Neural progenitor cell (in vitro differentiated cells): Measurements from ENCODE around the gene TEAD3. TPM values are rescaled to one million over a fixed set of nuclear protein-coding genes. Genes with fewer than 3 reads are reported as not detected.

Experiments
- DNase-seq: peaks from one replicate; pipeline ENCODE4 v3.0.0-alpha.2; 2016; ENCODE audit warnings: low spot score
- H2AFZ ChIP-seq: fragments of 200-600 bp; sonication (generic); replicated peaks from 2 replicates; pipeline ENCODE4 v1.6.1; 2016; ENCODE audit warnings: antibody characterized with exemption
- H3F3A ChIP-seq: fragments of 200-600 bp; sonication (generic); 2 replicates; pipeline ENCODE4 v1.6.1; 2016; ENCODE audit warnings: antibody characterized with exemption, low read depth
- H3K27ac ChIP-seq: fragments of 200-600 bp; sonication (generic); 2 replicates; pipeline ENCODE4 v1.5.1; 2016; ENCODE audit warnings: mild to moderate bottlenecking
- H3K27me3 ChIP-seq: fragments of 200-600 bp; sonication (generic); 2 replicates; pipeline ENCODE4 v1.6.1; 2016; ENCODE audit warnings: mild to moderate bottlenecking, moderate library complexity
- H3K36me3 ChIP-seq: fragments of 200-600 bp; sonication (generic); 2 replicates; pipeline ENCODE4 v1.5.1; 2016
- H3K4me1 ChIP-seq: fragments of 200-600 bp; sonication (generic); 2 replicates; pipeline ENCODE4 v1.6.1; 2016; ENCODE audit warnings: mixed run types
- H3K4me2 ChIP-seq: fragments of 200-600 bp; sonication (generic); 2 replicates; pipeline ENCODE4 v1.6.1; 2016
- H3K4me3 ChIP-seq: fragments of 200-600 bp; sonication (generic); 2 replicates; pipeline ENCODE4 v1.5.1; 2016
- H3K79me2 ChIP-seq: fragments of 200-600 bp; sonication (generic); 2 replicates; pipeline ENCODE4 v1.6.1; 2016; ENCODE audit warnings: low read depth
- H3K9ac ChIP-seq: fragments of 200-600 bp; sonication (generic); 2 replicates; pipeline ENCODE4 v1.6.1; 2016
- H3K9me3 ChIP-seq: fragments of 200-600 bp; sonication (generic); 2 replicates; pipeline ENCODE4 v1.5.1; 2016; ENCODE audit warnings: low read depth
- H4K20me1 ChIP-seq: fragments of 200-600 bp; sonication (generic); 2 replicates; pipeline ENCODE4 v1.6.1; 2016; ENCODE audit warnings: low read depth
- H3K27ac Mint-ChIP-seq: 3 replicates; pipeline ENCODE4 v1.8.0; 2021; ENCODE audit warnings: mixed read lengths
- H3K27me3 Mint-ChIP-seq: 2 replicates; pipeline ENCODE4 v1.8.0; 2022; ENCODE audit warnings: low read depth, mild to moderate bottlenecking, inconsistent platforms, moderate library complexity, mixed read lengths; ENCODE audit not compliant: insufficient read depth
- H3K36me3 Mint-ChIP-seq: 3 replicates; pipeline ENCODE4 v1.8.0; 2021; ENCODE audit warnings: mixed read lengths
- H3K4me1 Mint-ChIP-seq: 3 replicates; pipeline ENCODE4 v1.8.0; 2021; ENCODE audit warnings: mixed read lengths
- H3K4me3 Mint-ChIP-seq: 3 replicates; pipeline ENCODE4 v1.8.0; 2021; ENCODE audit warnings: mild to moderate bottlenecking, moderate library complexity, mixed read lengths
- H3K9me3 Mint-ChIP-seq: 3 replicates; pipeline ENCODE4 v1.8.0; 2020; ENCODE audit warnings: mixed read lengths
- EZH2 ChIP-seq: fragments of 200-600 bp; sonication (generic); IDR thresholded peaks from 2 replicates; pipeline ENCODE4 v1.6.1; 2017; ENCODE audit warnings: antibody characterized with exemption, mild to moderate bottlenecking, moderate library complexity
- EZH2phosphoT487 ChIP-seq: fragments of 200-600 bp; sonication (generic); IDR thresholded peaks from 2 replicates; pipeline ENCODE4 v1.6.1; 2017; ENCODE audit warnings: antibody characterized with exemption
- total RNA-seq: library from RNA; depleted of rRNA; stranded (reverse); fragments of >200 nt; gene quantifications from 2 replicates; pipeline ENCODE4 v1.2.3, GENCODE V29; 2015; ENCODE audit warnings: low replicate concordance
- TF ChIP-seq, protein P1 (sequence below): fragments of 200-600 bp; sonication (generic); IDR thresholded peaks from 2 replicates; pipeline ENCODE4 v1.5.1; 2017; ENCODE audit warnings: antibody characterized with exemption, mild to moderate bottlenecking

Gene TEAD3
- total RNA-seq, 1 donor from 2014 or later, result 9.7 TPM

- H3K79me2 ChIP-seq, result peaks cover 48% of the 10 kb centered on the region
Observed at GRCh38 chr6:35489066-35489465, 7.8 kb downstream of the TEAD3 start.

DNA sequence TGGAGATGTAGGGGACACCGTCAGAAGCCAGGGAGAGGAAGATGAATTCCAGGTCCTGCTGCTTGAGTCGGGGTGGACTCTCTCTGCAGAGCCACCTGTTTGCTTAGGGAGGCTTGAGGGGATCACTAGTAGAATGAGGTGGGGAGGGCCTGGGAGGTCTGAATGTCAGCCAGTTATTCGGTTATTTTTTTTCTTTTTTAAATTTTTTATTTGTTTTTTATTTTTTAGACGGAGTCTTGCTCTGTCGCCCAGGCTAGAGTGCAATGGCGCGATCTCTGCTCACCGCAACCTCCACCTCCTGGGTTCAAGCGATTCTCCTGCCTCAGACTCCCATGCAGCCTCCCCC is 8.4 kb downstream of the TEAD3 start:
- DNase-seq, result no peak
- Histone ChIP-seq H3K9ac (no peak overlapping the region), H3K4me3 (no peak overlapping the region), H3K27me3 (no peaks in the 10 kb centered on the region), H3K36me3 (no peaks in the 10 kb centered on the region), H3F3A (peaks cover 26% of the 10 kb centered on the region), H3K4me1 (peaks cover 71% of the 10 kb centered on the region), H3K9me3 (no peaks in the 10 kb centered on the region), H3K79me2 (peaks cover 43% of the 10 kb centered on the region), H3K27ac (no peak overlapping the region), H4K20me1 (peaks cover 54% of the 10 kb centered on the region), H3K4me2 (no peak overlapping the region), H2AFZ (no peak overlapping the region)
- Mint-ChIP-seq H3K27ac (no peak overlapping the region), H3K27me3 (peaks cover 8% of the 10 kb centered on the region), H3K9me3 (no peaks in the 10 kb centered on the region), H3K4me1 (peaks cover 54% of the 10 kb centered on the region), H3K4me3 (no peak overlapping the region), H3K36me3 (no peaks in the 10 kb centered on the region)
- TF ChIP-seq, protein P1, sequence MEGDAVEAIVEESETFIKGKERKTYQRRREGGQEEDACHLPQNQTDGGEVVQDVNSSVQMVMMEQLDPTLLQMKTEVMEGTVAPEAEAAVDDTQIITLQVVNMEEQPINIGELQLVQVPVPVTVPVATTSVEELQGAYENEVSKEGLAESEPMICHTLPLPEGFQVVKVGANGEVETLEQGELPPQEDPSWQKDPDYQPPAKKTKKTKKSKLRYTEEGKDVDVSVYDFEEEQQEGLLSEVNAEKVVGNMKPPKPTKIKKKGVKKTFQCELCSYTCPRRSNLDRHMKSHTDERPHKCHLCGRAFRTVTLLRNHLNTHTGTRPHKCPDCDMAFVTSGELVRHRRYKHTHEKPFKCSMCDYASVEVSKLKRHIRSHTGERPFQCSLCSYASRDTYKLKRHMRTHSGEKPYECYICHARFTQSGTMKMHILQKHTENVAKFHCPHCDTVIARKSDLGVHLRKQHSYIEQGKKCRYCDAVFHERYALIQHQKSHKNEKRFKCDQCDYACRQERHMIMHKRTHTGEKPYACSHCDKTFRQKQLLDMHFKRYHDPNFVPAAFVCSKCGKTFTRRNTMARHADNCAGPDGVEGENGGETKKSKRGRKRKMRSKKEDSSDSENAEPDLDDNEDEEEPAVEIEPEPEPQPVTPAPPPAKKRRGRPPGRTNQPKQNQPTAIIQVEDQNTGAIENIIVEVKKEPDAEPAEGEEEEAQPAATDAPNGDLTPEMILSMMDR, result no peak
- TF ChIP-seq EZH2phosphoT487, result no peak
- no peak for TF ChIP-seq EZH2

More at GRCh38 chr6:35489066-35489465, 7.8 kb downstream of the TEAD3 start:
- peaks cover 8% of the 10 kb centered on the region for H3K27me3 Mint-ChIP-seq
- TF ChIP-seq EZH2 (no peak), EZH2phosphoT487 (no peak)
- TF ChIP-seq, protein P1, result no peak
- Histone ChIP-seq H3K9ac (no peak overlapping the region), H4K20me1 (peaks cover 59% of the 10 kb centered on the region), H3K4me3 (no peak overlapping the region), H3K4me2 (no peak overlapping the region), H3K36me3 (no peaks in the 10 kb centered on the region), H3K27ac (no peak overlapping the region), H2AFZ (no peak overlapping the region), H3K4me1 (peaks cover 75% of the 10 kb centered on the region), H3F3A (peaks cover 26% of the 10 kb centered on the region), H3K9me3 (no peaks in the 10 kb centered on the region), H3K27me3 (no peaks in the 10 kb centered on the region)
- H3K27ac Mint-ChIP-seq, result no peak overlapping the region
- no peaks in the 10 kb centered on the region for H3K36me3 Mint-ChIP-seq
- no peak overlapping the region for H3K4me3 Mint-ChIP-seq
- no peaks in the 10 kb centered on the region for H3K9me3 Mint-ChIP-seq
- peaks cover 60% of the 10 kb centered on the region for H3K4me1 Mint-ChIP-seq
- DNase-seq, result no peak

- peaks cover 26% of the 10 kb centered on the region for H3F3A ChIP-seq
- Mint-ChIP-seq H3K4me3 (no peak overlapping the region), H3K9me3 (no peaks in the 10 kb centered on the region), H3K27me3 (peaks cover 4% of the 10 kb centered on the region), H3K27ac (peak overlapping the region; percentile 53), H3K36me3 (no peaks in the 10 kb centered on the region), H3K4me1 (peaks cover 48% of the 10 kb centered on the region)
- H3K4me3 ChIP-seq, result no peak overlapping the region
- no peak overlapping the region for H3K9ac ChIP-seq
- H2AFZ ChIP-seq, result no peak overlapping the region
- H3K9me3 ChIP-seq, result no peaks in the 10 kb centered on the region
- H3K27me3 ChIP-seq, result no peaks in the 10 kb centered on the region
- H3K27ac ChIP-seq, result no peak overlapping the region
- H3K4me2 ChIP-seq, result no peak overlapping the region
- DNase-seq, result peak; percentile 34
- H3K79me2 ChIP-seq, result peaks cover 37% of the 10 kb centered on the region
- H3K4me1 ChIP-seq, result peaks cover 68% of the 10 kb centered on the region
- H4K20me1 ChIP-seq, result peaks cover 48% of the 10 kb centered on the region
- H3K36me3 ChIP-seq, result no peaks in the 10 kb centered on the region
- TF ChIP-seq EZH2 (no peak), EZH2phosphoT487 (no peak)
- TF ChIP-seq, protein P1, result no peak
Observed at GRCh38 chr6:35487658-35488516, 9.0 kb downstream of the TEAD3 start.
